H9 (cell line): ENCODE results near the gene ARHGAP30. TPM values are rescaled to one million over a fixed set of nuclear protein-coding genes. Genes with fewer than 3 reads are reported as not detected.
"Not testable (repeated sequence)": the region's sequence is repeated elsewhere in the genome, so short reads cannot be mapped to it uniquely, and the experiment has no call there.

ENCODE experiments used
- DNase-seq: peaks from one replicate; pipeline ENCODE4 v3.0.0-alpha.2; 2017
- H2AFZ ChIP-seq: one replicate; pipeline ENCODE4 v1.6.1; 2013; ENCODE audit warnings: mild to moderate bottlenecking, low read length, control low read depth, moderate library complexity
- H2AK5ac ChIP-seq: 2 replicates; pipeline ENCODE4 v1.6.1; 2013; ENCODE audit warnings: low read length, control low read depth, mixed read lengths; ENCODE audit not compliant: insufficient read length
- H2BK120ac ChIP-seq: one replicate; pipeline ENCODE4 v1.6.1; 2013; ENCODE audit warnings: low read depth, mild to moderate bottlenecking, low read length, control low read depth, inconsistent platforms; ENCODE audit not compliant: poor library complexity, severe bottlenecking
- H2BK12ac ChIP-seq: 2 replicates; pipeline ENCODE4 v1.6.1; 2013; ENCODE audit warnings: low read length, control low read depth, mixed read lengths, low read depth; ENCODE audit not compliant: insufficient read length
- H2BK15ac ChIP-seq: 2 replicates; pipeline ENCODE4 v1.6.1; 2013; ENCODE audit warnings: low read depth, low read length, control low read depth
- H2BK20ac ChIP-seq: one replicate; pipeline ENCODE4 v1.6.1; 2013; ENCODE audit warnings: low read depth, mild to moderate bottlenecking, low read length, control low read depth, inconsistent platforms; ENCODE audit not compliant: poor library complexity, severe bottlenecking
- H2BK5ac ChIP-seq: 2 replicates; pipeline ENCODE4 v1.6.1; 2013; ENCODE audit warnings: low read length, control low read depth, mixed read lengths; ENCODE audit not compliant: insufficient read length
- H3K14ac ChIP-seq: 2 replicates; pipeline ENCODE4 v1.6.1; 2013; ENCODE audit warnings: low read length, control low read depth; ENCODE audit not compliant: insufficient read depth
- H3K18ac ChIP-seq: 2 replicates; pipeline ENCODE4 v1.6.1; 2013; ENCODE audit warnings: low read depth, mild to moderate bottlenecking, mixed read lengths, low read length, control low read depth; ENCODE audit not compliant: insufficient read length
- H3K23ac ChIP-seq: 2 replicates; pipeline ENCODE4 v1.6.1; 2013; ENCODE audit warnings: low read length, control low read depth, mixed read lengths, low read depth; ENCODE audit not compliant: insufficient read length
- H3K23me2 ChIP-seq: 2 replicates; pipeline ENCODE4 v1.6.1; 2013; ENCODE audit warnings: low read depth, mild to moderate bottlenecking, mixed read lengths, low read length, control low read depth; ENCODE audit not compliant: insufficient read length, poor library complexity, severe bottlenecking
- H3K27ac ChIP-seq: 2 replicates; pipeline ENCODE4 v1.5.1; 2013; ENCODE audit warnings: low read length, control low read depth, mixed read lengths, low read depth; ENCODE audit not compliant: insufficient read length
- H3K27me3 ChIP-seq: 2 replicates; pipeline ENCODE4 v1.6.1; 2013; ENCODE audit warnings: low read length, control low read depth, inconsistent platforms; ENCODE audit not compliant: insufficient read depth
- H3K4ac ChIP-seq: 2 replicates; pipeline ENCODE4 v1.6.1; 2013; ENCODE audit warnings: low read depth, mild to moderate bottlenecking, control low read depth, inconsistent platforms, low read length, moderate library complexity
- H3K4me1 ChIP-seq: 2 replicates; pipeline ENCODE4 v1.6.1; 2013; ENCODE audit warnings: low read length, control low read depth, inconsistent platforms; ENCODE audit not compliant: insufficient read depth
- H3K4me2 ChIP-seq: 2 replicates; pipeline ENCODE4 v1.6.1; 2013; ENCODE audit warnings: low read length, control low read depth, mixed read lengths; ENCODE audit not compliant: insufficient read length, insufficient read depth
- H3K56ac ChIP-seq: 2 replicates; pipeline ENCODE4 v1.6.1; 2013; ENCODE audit warnings: low read depth, mild to moderate bottlenecking, mixed read lengths, low read length, control low read depth; ENCODE audit not compliant: insufficient read length
- H3K79me1 ChIP-seq: 2 replicates; pipeline ENCODE4 v1.6.1; 2013; ENCODE audit warnings: low read depth, mild to moderate bottlenecking, moderate library complexity, low read length, control low read depth, inconsistent platforms; ENCODE audit not compliant: insufficient read depth, poor library complexity, severe bottlenecking
- H3K79me2 ChIP-seq: 2 replicates; pipeline ENCODE4 v1.6.1; 2013; ENCODE audit warnings: low read length, control low read depth, inconsistent platforms; ENCODE audit not compliant: insufficient read depth
- H3K9ac ChIP-seq: 2 replicates; pipeline ENCODE4 v1.6.1; 2013; ENCODE audit warnings: low read length, control low read depth, mixed read lengths; ENCODE audit not compliant: insufficient read length; ENCODE audit errors: extremely low read depth
- H3K9me3 ChIP-seq: one replicate; pipeline ENCODE4 v1.6.1; 2013; ENCODE audit warnings: low read depth, low read length, inconsistent platforms; ENCODE audit not compliant: control insufficient read depth
- H3T11ph ChIP-seq: one replicate; pipeline ENCODE4 v1.6.1; 2013; ENCODE audit warnings: mild to moderate bottlenecking, low read length, control low read depth, inconsistent platforms
- H4K20me1 ChIP-seq: one replicate; pipeline ENCODE4 v1.6.1; 2013; ENCODE audit not compliant: control insufficient read depth, insufficient read length, insufficient read depth
- H4K5ac ChIP-seq: 2 replicates; pipeline ENCODE4 v1.6.1; 2013; ENCODE audit warnings: low read depth, mild to moderate bottlenecking, mixed read lengths, low read length, control low read depth; ENCODE audit not compliant: insufficient read length
- H4K8ac ChIP-seq: replicated peaks from 2 replicates; pipeline ENCODE4 v1.6.1; 2013; ENCODE audit warnings: low read length, control low read depth, mixed read lengths, low read depth; ENCODE audit not compliant: insufficient read length
- H4K91ac ChIP-seq: 2 replicates; pipeline ENCODE4 v1.6.1; 2013; ENCODE audit warnings: low read depth, mild to moderate bottlenecking, moderate library complexity, mixed read lengths, low read length, control low read depth; ENCODE audit not compliant: insufficient read length
- H3K27ac Mint-ChIP-seq, 3 experiments: 2 replicates in 2 of 3; 3 replicates in 1 of 3; pipeline ENCODE4 v1.8.0; 2020 to 2021; ENCODE audit warnings: mixed read lengths in 3 of 3, mild to moderate bottlenecking in 1 of 3, moderate library complexity in 1 of 3
- H3K27me3 Mint-ChIP-seq: 2 replicates; pipeline ENCODE4 v1.8.0; 2021; ENCODE audit warnings: low read depth, mild to moderate bottlenecking, moderate library complexity, mixed read lengths
- H3K36me3 Mint-ChIP-seq, 3 experiments: 2 replicates in 2 of 3; 3 replicates in 1 of 3; pipeline ENCODE4 v1.8.0; 2020 to 2021; ENCODE audit warnings: low read depth in 3 of 3, mixed read lengths in 3 of 3; ENCODE audit not compliant: insufficient read depth in 1 of 3
- H3K4me1 Mint-ChIP-seq, 2 experiments: 2 replicates each; pipeline ENCODE4 v1.8.0; 2020; ENCODE audit warnings: mixed read lengths in 2 of 2
- H3K4me3 Mint-ChIP-seq, 2 experiments: 2 replicates in 1 of 2; 3 replicates in 1 of 2; pipeline ENCODE4 v1.8.0; 2020 to 2021; ENCODE audit warnings: mild to moderate bottlenecking in 2 of 2, mixed read lengths in 2 of 2, moderate library complexity in 1 of 2
- H3K9me3 Mint-ChIP-seq, 2 experiments: 2 replicates in 1 of 2; 3 replicates in 1 of 2; pipeline ENCODE4 v1.8.0; 2020; ENCODE audit warnings: mild to moderate bottlenecking in 2 of 2, mixed read lengths in 2 of 2, moderate library complexity in 1 of 2
- WGBS: extraction: QIAGEN DNeasy Blood & Tissue Kit; methylation state at CpG from one replicate; pipeline ENCODE4 v1.1.7; 2013; ENCODE audit warnings: missing lambda C conversion rate, low lambda C conversion rate, mixed read lengths; ENCODE audit not compliant: insufficient read length; ENCODE audit errors: extremely low coverage; 5-methylcytosine and 5-hydroxymethylcytosine counted together
- total RNA-seq: library from RNA; stranded (reverse); gene quantifications from 2 replicates; pipeline ENCODE4 v1.2.1, GENCODE V29; 2021
- TF ChIP-seq, protein P1 (sequence below): fragments of 200-600 bp; sonication (generic); conservative IDR thresholded peaks from 3 replicates; pipeline ENCODE4 v1.8.0; 2021; ENCODE audit warnings: antibody characterized with exemption, mild to moderate bottlenecking

ARHGAP30 gene
- total RNA-seq, 1 experiment from 2014 or later, result 0.13 TPM

DNA sequence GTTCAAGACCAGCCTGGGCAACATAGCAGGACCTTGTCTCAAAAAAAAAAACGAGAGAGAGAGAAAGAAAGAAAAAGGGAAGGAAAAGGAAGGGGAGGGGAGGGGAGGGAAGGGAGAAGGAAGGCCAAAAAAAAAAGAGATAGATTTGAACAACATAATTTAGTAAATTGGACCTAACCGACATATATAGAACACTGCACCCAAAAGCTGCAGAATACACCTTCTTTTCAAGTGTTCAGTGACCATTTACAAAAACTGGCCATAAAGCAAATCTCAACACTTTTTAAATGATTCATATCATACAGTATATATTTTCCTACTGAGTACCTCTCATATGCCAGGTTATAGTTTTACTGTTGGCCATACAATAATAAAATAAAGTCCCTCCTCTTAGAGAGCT is 37.8 kb downstream of the ARHGAP30 start:
- no peak overlapping the region for H2BK5ac ChIP-seq
- WGBS, result no CpG with 5 or more reads among the region's 2 CpGs

DNA sequence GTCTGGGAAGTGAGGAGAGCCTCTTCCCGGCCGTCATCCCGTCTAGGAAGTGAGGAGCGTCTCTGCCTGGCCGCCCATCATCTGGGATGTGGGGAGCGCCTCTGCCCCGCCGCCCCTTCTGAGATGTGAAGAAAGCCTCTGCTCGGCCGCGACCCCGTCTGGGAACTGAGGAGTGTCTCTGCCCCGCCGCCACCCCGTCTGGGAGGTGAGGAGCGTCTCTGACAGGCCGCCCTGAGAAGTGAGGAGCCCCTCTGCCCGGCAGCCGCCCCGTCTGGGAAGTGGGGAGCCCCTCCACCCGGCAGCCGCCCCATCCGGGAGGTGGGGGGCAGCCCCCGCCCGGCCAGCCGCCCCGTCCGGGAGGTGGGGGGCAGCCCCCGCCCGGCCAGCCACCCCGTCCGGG is 40.2 kb downstream of the ARHGAP30 start:
- H3K79me1 ChIP-seq, H2BK15ac ChIP-seq, H3K4me1 Mint-ChIP-seq, H3K27me3 ChIP-seq, H3K9ac ChIP-seq, H4K91ac ChIP-seq, H3K4me2 ChIP-seq, H3K27me3 Mint-ChIP-seq, H3K18ac ChIP-seq, H3K23me2 ChIP-seq, H3K4me3 Mint-ChIP-seq, H3K79me2 ChIP-seq, H2BK5ac ChIP-seq, H3K4me1 ChIP-seq, H2BK120ac ChIP-seq, H3K9me3 ChIP-seq, H3K27ac ChIP-seq, H2BK12ac ChIP-seq, H4K8ac ChIP-seq, H3T11ph ChIP-seq, H2AFZ ChIP-seq, H3K4ac ChIP-seq, H4K20me1 ChIP-seq, H3K23ac ChIP-seq, H3K27ac Mint-ChIP-seq, H4K5ac ChIP-seq, DNase-seq, H3K56ac ChIP-seq, H2BK20ac ChIP-seq, H3K14ac ChIP-seq, H2AK5ac ChIP-seq: not testable (repeated sequence)
- peaks cover 6 to 21% (median 15%) of the 10 kb centered on the region in 3 experiments; a peak in 6 of 7 replicates for H3K36me3 Mint-ChIP-seq
- peaks cover 14 to 15% of the 10 kb centered on the region in 2 experiments; a peak in 4 of 5 replicates for H3K9me3 Mint-ChIP-seq
- no CpG with 5 or more reads among the region's 32 CpGs for WGBS

More for the DNA sequence above, 37.8 kb downstream of the ARHGAP30 start:
- Histone ChIP-seq H2BK12ac (no peak overlapping the region), H2AK5ac (no peak overlapping the region), H4K8ac (no peak overlapping the region), H3T11ph (no peak overlapping the region), H2BK120ac (no peak overlapping the region), H4K20me1 (no peaks in the 10 kb centered on the region), H3K9me3 (no peaks in the 10 kb centered on the region), H3K56ac (no peak overlapping the region), H3K4ac (no peak overlapping the region), H2BK15ac (no peak overlapping the region), H3K4me1 (no peaks in the 10 kb centered on the region; the same call in 1 of the 2 replicates), H3K23me2 (no peaks in the 10 kb centered on the region), H4K5ac (no peak overlapping the region), H3K9ac (no peak overlapping the region), H3K79me1 (no peaks in the 10 kb centered on the region), H3K4me2 (no peak overlapping the region), H2BK20ac (no peak overlapping the region), H3K79me2 (no peaks in the 10 kb centered on the region), H3K18ac (no peak overlapping the region), H3K23ac (no peak overlapping the region), H3K27ac (no peak overlapping the region), H3K27me3 (no peaks in the 10 kb centered on the region), H4K91ac (no peak overlapping the region), H2AFZ (no peak overlapping the region), H3K14ac (no peak overlapping the region)
- DNase-seq, result no peak
- peaks cover 8 to 18% of the 10 kb centered on the region in 2 experiments for H3K4me1 Mint-ChIP-seq
- no peaks in the 10 kb centered on the region for H3K27me3 Mint-ChIP-seq
- peaks cover 14 to 15% of the 10 kb centered on the region in 2 experiments; a peak in 4 of 5 replicates for H3K9me3 Mint-ChIP-seq
- TF ChIP-seq, protein P1, sequence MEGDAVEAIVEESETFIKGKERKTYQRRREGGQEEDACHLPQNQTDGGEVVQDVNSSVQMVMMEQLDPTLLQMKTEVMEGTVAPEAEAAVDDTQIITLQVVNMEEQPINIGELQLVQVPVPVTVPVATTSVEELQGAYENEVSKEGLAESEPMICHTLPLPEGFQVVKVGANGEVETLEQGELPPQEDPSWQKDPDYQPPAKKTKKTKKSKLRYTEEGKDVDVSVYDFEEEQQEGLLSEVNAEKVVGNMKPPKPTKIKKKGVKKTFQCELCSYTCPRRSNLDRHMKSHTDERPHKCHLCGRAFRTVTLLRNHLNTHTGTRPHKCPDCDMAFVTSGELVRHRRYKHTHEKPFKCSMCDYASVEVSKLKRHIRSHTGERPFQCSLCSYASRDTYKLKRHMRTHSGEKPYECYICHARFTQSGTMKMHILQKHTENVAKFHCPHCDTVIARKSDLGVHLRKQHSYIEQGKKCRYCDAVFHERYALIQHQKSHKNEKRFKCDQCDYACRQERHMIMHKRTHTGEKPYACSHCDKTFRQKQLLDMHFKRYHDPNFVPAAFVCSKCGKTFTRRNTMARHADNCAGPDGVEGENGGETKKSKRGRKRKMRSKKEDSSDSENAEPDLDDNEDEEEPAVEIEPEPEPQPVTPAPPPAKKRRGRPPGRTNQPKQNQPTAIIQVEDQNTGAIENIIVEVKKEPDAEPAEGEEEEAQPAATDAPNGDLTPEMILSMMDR, result no peak
- peaks cover 6 to 21% (median 15%) of the 10 kb centered on the region in 3 experiments; a peak in 6 of 7 replicates for H3K36me3 Mint-ChIP-seq
- H3K4me3 Mint-ChIP-seq, result no peak overlapping the region
- H3K27ac Mint-ChIP-seq, result no peak overlapping the region; a peak in 1 of 7 replicates
